ENCODE data around the gene IP6K3. TPM values are rescaled to one million over a fixed set of nuclear protein-coding genes. Genes with fewer than 3 reads are reported as not detected.

Gene IP6K3
- total RNA-seq, 4 donors from 2014 or later = 1.9 to 6.1 (median 5.5) TPM; not detected in 1

DNA sequence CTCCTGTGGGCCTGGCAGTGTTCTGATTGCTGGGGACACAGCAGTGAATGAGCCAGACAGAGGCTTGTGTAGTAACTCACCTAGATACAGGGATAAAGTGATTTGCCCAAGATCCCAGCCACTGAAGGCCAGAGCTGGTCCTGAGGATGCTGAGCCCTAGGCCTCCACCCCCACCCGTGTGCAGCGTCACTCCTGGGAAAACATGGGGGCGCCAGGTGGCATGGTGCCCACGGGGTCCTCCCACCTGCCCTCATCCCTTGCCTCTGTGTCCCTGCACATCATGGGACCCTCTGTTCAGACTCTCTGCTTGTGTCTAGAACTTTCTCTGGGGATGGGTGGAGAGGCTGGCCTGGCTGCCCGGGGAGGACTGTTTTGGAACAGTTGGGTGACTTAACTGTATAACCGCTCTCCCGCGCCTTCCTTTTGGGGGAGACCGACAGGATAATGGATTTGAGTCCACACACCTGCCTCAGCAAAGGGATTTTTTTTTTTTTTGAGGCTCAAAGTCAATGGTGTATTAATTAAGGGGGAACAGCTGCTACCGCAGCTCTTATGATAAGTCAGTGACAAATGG is 22.6 kb upstream of the IP6K3 start:
- DNase-seq = no peak
- no peaks in the 10 kb centered on the region for H3K36me3 ChIP-seq
- no peaks in the 10 kb centered on the region for H3K4me1 ChIP-seq
- no peak overlapping the region for H3K4me3 ChIP-seq
- no peak overlapping the region for H3K27ac ChIP-seq
- H3K9me3 ChIP-seq = no peaks in the 10 kb centered on the region
- no peak for TF ChIP-seq POLR2A (IDR thresholded peaks at IDR 0.05)
- TF ChIP-seq CTCF (IDR thresholded peaks at IDR 0.05) = no peak
- intact Hi-C loops (cut with DNase I; ENCODE audit: low total_unique reads) = no loop called here
- H3K27me3 ChIP-seq = no peaks in the 10 kb centered on the region

DNA sequence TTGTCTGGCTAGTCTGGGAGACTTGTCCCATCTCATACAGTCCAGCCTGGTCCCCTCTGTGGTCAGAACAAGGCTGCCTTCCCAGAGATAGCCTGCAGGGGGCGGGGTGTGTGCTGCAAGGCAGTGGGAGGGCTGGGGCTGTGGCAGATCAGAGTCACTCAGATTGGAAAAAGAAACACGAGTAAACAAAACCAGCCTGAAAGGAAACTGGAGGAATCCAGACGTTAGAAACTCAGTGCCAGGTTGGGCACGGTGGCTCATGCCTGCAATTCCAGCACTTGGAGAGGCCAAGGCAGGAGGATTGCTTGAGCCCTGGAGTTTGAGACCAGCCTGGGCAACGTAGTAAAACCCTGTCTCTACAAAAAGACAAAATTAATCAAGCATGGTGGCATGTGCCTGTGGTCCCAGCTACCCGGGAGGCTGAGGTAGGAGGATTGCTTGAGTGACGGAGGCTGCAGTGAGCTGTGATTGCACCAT is 22.0 kb upstream of the IP6K3 start:
- Histone ChIP-seq H3K27me3 (no peaks in the 10 kb centered on the region), H3K9me3 (no peaks in the 10 kb centered on the region), H3K36me3 (no peaks in the 10 kb centered on the region), H3K27ac (no peak overlapping the region), H3K4me1 (no peaks in the 10 kb centered on the region), H3K4me3 (no peak overlapping the region)
- DNase-seq = peak; percentile 67 to 74
- no peak for TF ChIP-seq POLR2A (IDR thresholded peaks at IDR 0.05)
- peak; percentile 54 to 68 (median 60) for TF ChIP-seq CTCF (IDR thresholded peaks at IDR 0.05)
- intact Hi-C loops (cut with DNase I; ENCODE audit: low total_unique reads) = no loop called here

- H3K27me3 ChIP-seq = no peaks in the 10 kb centered on the region
- intact Hi-C loops (cut with DNase I; ENCODE audit: low total_unique reads) = no loop called here
- H3K9me3 ChIP-seq = no peaks in the 10 kb centered on the region
- H3K4me3 ChIP-seq = no peak overlapping the region
- no peak for DNase-seq
- H3K27ac ChIP-seq = no peak overlapping the region
- no peaks in the 10 kb centered on the region for H3K4me1 ChIP-seq
- TF ChIP-seq POLR2A (IDR thresholded peaks at IDR 0.05) (no peak), CTCF (IDR thresholded peaks at IDR 0.05) (no peak)
- no peaks in the 10 kb centered on the region for H3K36me3 ChIP-seq
Observed at GRCh38 chr6:33766921-33767907, 20.5 kb upstream of the IP6K3 start.

- TF ChIP-seq POLR2A (IDR thresholded peaks at IDR 0.05) = no peak
- intact Hi-C loops (cut with DNase I; ENCODE audit: low total_unique reads) = no loop called here
- no peak for DNase-seq
- no peaks in the 10 kb centered on the region for H3K27me3 ChIP-seq
- H3K4me3 ChIP-seq = no peak overlapping the region
- H3K4me1 ChIP-seq = peaks cover 0 to 7% of the 10 kb centered on the region in 2 donors
- no peaks in the 10 kb centered on the region for H3K9me3 ChIP-seq
- no peak overlapping the region for H3K27ac ChIP-seq
- H3K36me3 ChIP-seq = no peaks in the 10 kb centered on the region
Observed at GRCh38 chr6:33765368-33765767, 18.7 kb upstream of the IP6K3 start.

DNA sequence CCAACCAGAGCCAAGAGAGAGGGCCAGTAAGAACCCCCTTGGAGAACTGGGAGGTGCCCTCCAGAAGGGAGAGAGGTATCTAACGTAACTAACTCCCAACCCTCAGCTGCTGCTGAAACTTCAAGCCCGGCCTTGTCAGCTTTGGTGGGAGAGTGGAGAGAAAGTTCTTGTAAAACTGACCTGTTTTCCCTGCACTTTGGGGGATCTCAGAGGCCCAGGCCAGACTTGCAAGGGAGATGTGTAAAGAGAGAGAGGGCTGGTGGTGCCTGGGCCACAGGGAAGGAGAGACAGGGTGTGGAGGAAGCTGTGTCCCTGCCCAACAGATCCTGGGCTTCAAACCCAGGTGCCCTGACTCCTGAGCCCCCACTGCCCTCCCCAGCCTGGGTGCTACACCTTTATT is 17.3 kb upstream of the IP6K3 start:
- Histone ChIP-seq H3K27me3 (no peaks in the 10 kb centered on the region), H3K4me3 (no peak overlapping the region), H3K36me3 (no peaks in the 10 kb centered on the region), H3K27ac (no peak overlapping the region), H3K4me1 (peaks cover 0 to 7% of the 10 kb centered on the region in 2 donors), H3K9me3 (no peaks in the 10 kb centered on the region)
- intact Hi-C loops (cut with DNase I; ENCODE audit: low total_unique reads) = no loop called here
- TF ChIP-seq CTCF (IDR thresholded peaks at IDR 0.05) = no peak
- TF ChIP-seq POLR2A (IDR thresholded peaks at IDR 0.05) = no peak
- DNase-seq = no peak
